Ishikawa (cell line): ENCODE measurements around the gene FIGNL2.

Experiments
- CEBPB ChIP-seq: IDR thresholded peaks from 2 replicates; pipeline ENCODE4 v1.6.1; 2012
- EP300 ChIP-seq: IDR thresholded peaks from 2 replicates; pipeline ENCODE4 v1.6.1; 2012; ENCODE audit warnings: borderline replicate concordance
- RAD21 ChIP-seq: IDR thresholded peaks from 2 replicates; pipeline ENCODE4 v1.6.1; 2012; ENCODE audit warnings: low read depth
- TCF12 ChIP-seq: IDR thresholded peaks from 2 replicates; pipeline ENCODE4 v1.6.1; 2012; ENCODE audit warnings: low read depth
- YY1 ChIP-seq: IDR thresholded peaks from 2 replicates; pipeline ENCODE4 v1.6.1; 2012; ENCODE audit warnings: low read depth

GRCh38 chr12:51866324-51866723 lies 17.8 kb upstream of the FIGNL2 start:
- TF ChIP-seq RAD21, result no peak
- no peak for TF ChIP-seq YY1
- no peak for TF ChIP-seq EP300
- TF ChIP-seq TCF12, result no peak
- no peak for TF ChIP-seq CEBPB
